Liver (tissue), 3 donors: ENCODE results near the gene NDST1.

Experiments used
- CTCF ChIP-seq: fragments of 150-350 bp; IDR thresholded peaks from 2 replicates; pipeline ENCODE4 v1.5.1; 2017; ENCODE audit warnings: improper control_type of control experiment, low read depth, low read length; ENCODE audit not compliant: missing input control
- EGR1 ChIP-seq, 2 donors: IDR thresholded peaks; 2 replicates each; pipeline ENCODE4 v1.6.1; 2016 to 2018; ENCODE audit warnings: antibody characterized with exemption in 2 of 2, low read depth in 2 of 2
- FOXA2 ChIP-seq: IDR thresholded peaks from 2 replicates; pipeline ENCODE4 v1.6.1; 2016; ENCODE audit warnings: antibody characterized with exemption
- MAX ChIP-seq: IDR thresholded peaks from 2 replicates; pipeline ENCODE4 v1.6.1; 2016; ENCODE audit warnings: antibody characterized with exemption
- RXRA ChIP-seq, 2 donors: IDR thresholded peaks; 2 replicates each; pipeline ENCODE4 v1.6.1; 2017 to 2018; ENCODE audit warnings: antibody characterized with exemption in 2 of 2, mild to moderate bottlenecking in 1 of 2
- TAF1 ChIP-seq: conservative IDR thresholded peaks from 2 replicates; pipeline ENCODE4 v1.6.1; 2016; ENCODE audit warnings: antibody characterized with exemption, mild to moderate bottlenecking
- YY1 ChIP-seq: IDR thresholded peaks from 2 replicates; pipeline ENCODE4 v1.6.1; 2016; ENCODE audit warnings: antibody characterized with exemption, mild to moderate bottlenecking
- TF ChIP-seq, protein P1 (sequence below): IDR thresholded peaks from 2 replicates; pipeline ENCODE4 v1.6.1; 2016; ENCODE audit warnings: antibody characterized with exemption, mild to moderate bottlenecking
- donor health status: healthy.
- donor health status: healthy.

DNA sequence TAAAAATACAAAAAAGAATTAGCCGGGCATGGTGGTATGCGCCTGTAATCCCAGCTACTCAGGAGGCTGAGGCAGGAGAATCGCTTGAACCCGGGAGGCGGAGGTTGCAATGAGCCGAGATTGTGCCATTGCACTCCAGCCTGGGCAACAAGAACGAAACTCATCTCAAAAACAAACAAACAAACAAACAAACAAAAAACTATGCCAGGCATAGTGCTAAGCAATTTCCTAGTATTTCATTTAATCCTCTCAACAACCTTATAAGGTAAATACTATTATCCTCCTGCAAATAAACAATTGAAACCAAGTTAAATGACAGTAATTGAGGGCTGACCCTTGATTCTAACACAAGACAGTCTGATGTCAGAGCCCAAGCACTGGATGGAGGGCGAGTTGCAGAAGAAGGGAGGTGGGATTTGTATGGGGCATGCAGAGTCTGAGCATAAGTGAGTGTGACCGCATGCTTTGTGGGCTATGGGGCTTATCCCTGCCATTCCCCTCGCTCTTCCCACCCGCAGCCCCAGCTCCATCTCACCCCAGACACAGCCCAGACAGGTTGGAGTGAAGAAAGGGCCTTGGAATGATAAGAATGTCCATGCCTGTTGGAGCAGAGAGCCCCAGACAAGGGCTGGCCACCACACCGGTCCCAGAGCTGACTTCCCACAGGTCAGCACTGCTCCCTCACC lies 34.1 kb upstream of the NDST1 start:
- no peak for TF ChIP-seq CTCF
- no peak for TF ChIP-seq MAX
- TF ChIP-seq TAF1, result no peak
- no peak for TF ChIP-seq YY1
- TF ChIP-seq, protein P1, sequence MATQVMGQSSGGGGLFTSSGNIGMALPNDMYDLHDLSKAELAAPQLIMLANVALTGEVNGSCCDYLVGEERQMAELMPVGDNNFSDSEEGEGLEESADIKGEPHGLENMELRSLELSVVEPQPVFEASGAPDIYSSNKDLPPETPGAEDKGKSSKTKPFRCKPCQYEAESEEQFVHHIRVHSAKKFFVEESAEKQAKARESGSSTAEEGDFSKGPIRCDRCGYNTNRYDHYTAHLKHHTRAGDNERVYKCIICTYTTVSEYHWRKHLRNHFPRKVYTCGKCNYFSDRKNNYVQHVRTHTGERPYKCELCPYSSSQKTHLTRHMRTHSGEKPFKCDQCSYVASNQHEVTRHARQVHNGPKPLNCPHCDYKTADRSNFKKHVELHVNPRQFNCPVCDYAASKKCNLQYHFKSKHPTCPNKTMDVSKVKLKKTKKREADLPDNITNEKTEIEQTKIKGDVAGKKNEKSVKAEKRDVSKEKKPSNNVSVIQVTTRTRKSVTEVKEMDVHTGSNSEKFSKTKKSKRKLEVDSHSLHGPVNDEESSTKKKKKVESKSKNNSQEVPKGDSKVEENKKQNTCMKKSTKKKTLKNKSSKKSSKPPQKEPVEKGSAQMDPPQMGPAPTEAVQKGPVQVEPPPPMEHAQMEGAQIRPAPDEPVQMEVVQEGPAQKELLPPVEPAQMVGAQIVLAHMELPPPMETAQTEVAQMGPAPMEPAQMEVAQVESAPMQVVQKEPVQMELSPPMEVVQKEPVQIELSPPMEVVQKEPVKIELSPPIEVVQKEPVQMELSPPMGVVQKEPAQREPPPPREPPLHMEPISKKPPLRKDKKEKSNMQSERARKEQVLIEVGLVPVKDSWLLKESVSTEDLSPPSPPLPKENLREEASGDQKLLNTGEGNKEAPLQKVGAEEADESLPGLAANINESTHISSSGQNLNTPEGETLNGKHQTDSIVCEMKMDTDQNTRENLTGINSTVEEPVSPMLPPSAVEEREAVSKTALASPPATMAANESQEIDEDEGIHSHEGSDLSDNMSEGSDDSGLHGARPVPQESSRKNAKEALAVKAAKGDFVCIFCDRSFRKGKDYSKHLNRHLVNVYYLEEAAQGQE, result no peak
- no peak for TF ChIP-seq FOXA2
- no peak for TF ChIP-seq RXRA (IDR thresholded peaks at IDR 0.05)
- no peak for TF ChIP-seq EGR1 (IDR thresholded peaks at IDR 0.05; ENCODE audit: low read depth in 2 of 2)
